PC-3 (cell line): Measurements from ENCODE around the gene TFB2M. TPM values are rescaled to one million over a fixed set of nuclear protein-coding genes. Genes with fewer than 3 reads are reported as not detected.

Source experiments
- ATAC-seq: fragments of 200-7000 bp; cut with Tn5 transposase; 2 replicates; pipeline ENCODE4 v1.9.1; 2020; ENCODE audit warnings: mild to moderate bottlenecking, moderate library complexity
- BruUV-seq: library from RNA; stranded (reverse); fragments of 400-500 nt; replicated peaks from 2 replicates; lab custom pipeline; 2021; lab: Mats Ljungman, UMichigan
- CTCF ChIA-PET: fragments of 300-600 bp; sonication (Branson Sonifier 250); formaldehyde crosslinking; loops from one replicate; lab custom pipeline; 2022; ENCODE audit warnings: antibody characterized with exemption; lab: Charles Lee
- POLR2A ChIA-PET: fragments of 300-600 bp; sonication (Branson Sonifier 250); formaldehyde crosslinking; loops from one replicate; lab custom pipeline; 2022; ENCODE audit warnings: antibody characterized with exemption; ENCODE audit not compliant: unreplicated experiment; lab: Charles Lee
- DNase-seq: peaks from one replicate; pipeline ENCODE4 v3.0.0-alpha.2; 2015
- H2AFZ ChIP-seq: fragments of 300-600 bp; sonication (generic); 2 replicates; pipeline ENCODE4 v1.6.0; 2016; ENCODE audit warnings: antibody characterized with exemption, low read length
- H3F3A ChIP-seq: fragments of 300-600 bp; sonication (generic); one replicate; pipeline ENCODE4 v1.6.0; 2017; ENCODE audit warnings: antibody characterized with exemption, low read length, control low read depth, mild to moderate bottlenecking; ENCODE audit not compliant: unreplicated experiment
- H3K27ac ChIP-seq: fragments of 300-600 bp; sonication (generic); 2 replicates; pipeline ENCODE4 v1.5.1; 2016; ENCODE audit warnings: mild to moderate bottlenecking, low read length
- H3K27me3 ChIP-seq: fragments of 300-600 bp; sonication (generic); 2 replicates; pipeline ENCODE4 v1.6.1; 2016; ENCODE audit warnings: low read length, mixed read lengths
- H3K36me3 ChIP-seq: fragments of 300-600 bp; sonication (generic); 2 replicates; pipeline ENCODE4 v1.6.1; 2016; ENCODE audit warnings: low read depth, mixed run types, low read length, mixed read lengths
- H3K4me1 ChIP-seq: fragments of 300-600 bp; sonication (generic); 2 replicates; pipeline ENCODE4 v1.5.1; 2016; ENCODE audit warnings: low read length; ENCODE audit not compliant: insufficient read depth
- H3K4me2 ChIP-seq: fragments of 300-600 bp; sonication (generic); 2 replicates; pipeline ENCODE4 v1.6.0; 2016; ENCODE audit warnings: low read length
- H3K4me3 ChIP-seq: fragments of 300-600 bp; sonication (generic); 2 replicates; pipeline ENCODE4 v1.5.1; 2016; ENCODE audit warnings: mild to moderate bottlenecking, low read length, mixed read lengths
- H3K79me2 ChIP-seq: fragments of 300-600 bp; sonication (generic); 2 replicates; pipeline ENCODE4 v1.6.1; 2017; ENCODE audit warnings: low read length, mixed read lengths
- H3K9ac ChIP-seq: fragments of 300-600 bp; sonication (generic); 2 replicates; pipeline ENCODE4 v1.6.0; 2016; ENCODE audit warnings: mild to moderate bottlenecking, low read length
- H3K9me2 ChIP-seq: fragments of 300-600 bp; sonication (generic); replicated peaks from 2 replicates; pipeline ENCODE4 v1.6.1; 2016; ENCODE audit warnings: mixed run types, low read length, mixed read lengths
- H3K9me3 ChIP-seq: fragments of 300-600 bp; sonication (generic); 2 replicates; pipeline ENCODE4 v1.6.1; 2016; ENCODE audit warnings: low read length, mixed read lengths
- H4K20me1 ChIP-seq: fragments of 300-600 bp; sonication (generic); 2 replicates; pipeline ENCODE4 v1.6.1; 2016; ENCODE audit warnings: low read length, mixed read lengths
- CTCF ChIP-seq: fragments of 300-600 bp; sonication (generic); conservative IDR thresholded peaks from 2 replicates; pipeline ENCODE4 v1.5.1; 2017; ENCODE audit warnings: antibody characterized with exemption, low read depth, mild to moderate bottlenecking, low read length
- EZH2 ChIP-seq: fragments of 300-600 bp; sonication (generic); IDR thresholded peaks from one replicate; pipeline ENCODE4 v1.6.1; 2017; ENCODE audit warnings: antibody characterized with exemption, mild to moderate bottlenecking, low read length; ENCODE audit not compliant: unreplicated experiment
- EZH2phosphoT487 ChIP-seq: fragments of 300-600 bp; sonication (generic); IDR thresholded peaks from 2 replicates; pipeline ENCODE4 v1.6.1; 2018; ENCODE audit warnings: mild to moderate bottlenecking, antibody characterized with exemption, low read length, borderline replicate concordance
- intact Hi-C: fragments of 100-400 bp; cut with micrococcal nuclease; formaldehyde crosslinking; loops from 2 replicates; pipeline ENCODE4 v1.9.0; 2023
- total RNA-seq: library from RNA; depleted of rRNA; stranded (reverse); fragments of >200 nt; gene quantifications from 2 replicates; pipeline ENCODE4 v1.2.3, GENCODE V29; 2014

The TFB2M gene
- total RNA-seq, 1 experiment from 2014 or later, result 47.0 TPM

- intact Hi-C loops, result no loop called here
- Histone ChIP-seq H4K20me1 (no peaks in the 10 kb centered on the region), H3K27ac (no peak overlapping the region), H3K9me2 (no peaks in the 10 kb centered on the region), H3K36me3 (peaks cover 41% of the 10 kb centered on the region), H3K79me2 (peaks cover 20% of the 10 kb centered on the region; the same call in 1 of the 2 replicates), H3F3A (no peaks in the 10 kb centered on the region), H3K4me1 (no peaks in the 10 kb centered on the region), H3K9me3 (no peaks in the 10 kb centered on the region), H3K9ac (no peak overlapping the region), H3K4me2 (no peak overlapping the region), H2AFZ (no peak overlapping the region), H3K27me3 (no peaks in the 10 kb centered on the region), H3K4me3 (no peak overlapping the region)
- ChIA-PET POLR2A (no interaction called here), CTCF (interaction anchor here (1.1 kb wide), 1 partner anchor 17 kb away, joined by 3 read pairs; no protein-coding TSS in a partner anchor)
- TF ChIP-seq CTCF, result no peak
- no peak for TF ChIP-seq EZH2
- no peak for TF ChIP-seq EZH2phosphoT487
- ATAC-seq, result no peak
- no TSS peak for BruUV-seq
- DNase-seq, result no peak
Observed at GRCh38 chr1:246550402-246550801, 15.7 kb downstream of the TFB2M start.

- H3K9me3 ChIP-seq, result no peaks in the 10 kb centered on the region
- no peak overlapping the region for H3K4me2 ChIP-seq
- H3K9ac ChIP-seq, result no peak overlapping the region
- H3F3A ChIP-seq, result no peaks in the 10 kb centered on the region
- no peak overlapping the region for H2AFZ ChIP-seq
- ChIA-PET POLR2A (no interaction called here), CTCF (interaction anchor here (1.1 kb wide), 1 partner anchor 17 kb away, joined by 3 read pairs; no protein-coding TSS in a partner anchor)
- H3K36me3 ChIP-seq, result peaks cover 35% of the 10 kb centered on the region
- DNase-seq (no peak), ATAC-seq (no peak)
- TF ChIP-seq CTCF (no peak), EZH2phosphoT487 (no peak), EZH2 (no peak)
- H3K27ac ChIP-seq, result no peak overlapping the region
- H4K20me1 ChIP-seq, result no peaks in the 10 kb centered on the region
- H3K27me3 ChIP-seq, result no peaks in the 10 kb centered on the region
- no peak overlapping the region for H3K4me3 ChIP-seq
- H3K4me1 ChIP-seq, result no peaks in the 10 kb centered on the region
- no TSS peak for BruUV-seq
- no peaks in the 10 kb centered on the region for H3K9me2 ChIP-seq
- H3K79me2 ChIP-seq, result peaks cover 14% of the 10 kb centered on the region; the same call in 1 of the 2 replicates
- intact Hi-C loops, result no loop called here
Observed at GRCh38 chr1:246549665-246550064, 16.4 kb downstream of the TFB2M start.

GRCh38 chr1:246544001-246544400, 22.1 kb downstream of the TFB2M start:
- H3F3A ChIP-seq, result no peaks in the 10 kb centered on the region
- H3K79me2 ChIP-seq, result no peaks in the 10 kb centered on the region
- CTCF ChIA-PET, result interaction anchor here (0.9 kb wide), 1 partner anchor 100 kb away, joined by 11 read pairs; no protein-coding TSS in a partner anchor
- no peaks in the 10 kb centered on the region for H3K27me3 ChIP-seq
- no peak overlapping the region for H3K27ac ChIP-seq
- no peaks in the 10 kb centered on the region for H4K20me1 ChIP-seq
- H2AFZ ChIP-seq, result no peak overlapping the region
- H3K9me2 ChIP-seq, result no peaks in the 10 kb centered on the region
- ATAC-seq (no peak), DNase-seq (no peak)
- H3K36me3 ChIP-seq, result peaks cover 50% of the 10 kb centered on the region
- TF ChIP-seq EZH2phosphoT487 (no peak), EZH2 (no peak)
- no peak overlapping the region for H3K9ac ChIP-seq
- no peaks in the 10 kb centered on the region for H3K9me3 ChIP-seq
- intact Hi-C loops, result no loop called here
- POLR2A ChIA-PET, result no interaction called here
- no peak overlapping the region for H3K4me3 ChIP-seq
- no peaks in the 10 kb centered on the region for H3K4me1 ChIP-seq
- no TSS peak for BruUV-seq
- H3K4me2 ChIP-seq, result no peak overlapping the region
